ENCODE measurements around the gene GAPVD1.
"Not testable (repeated sequence)": the region's sequence is repeated elsewhere in the genome, so short reads cannot be mapped to it uniquely, and the experiment has no call there.

GAPVD1 gene

GRCh38 chr9:125233678-125234077, 27.9 kb upstream of the GAPVD1 start:
- no peak overlapping the region for H3K27ac ChIP-seq
- H3K4me1 ChIP-seq (ENCODE audit: control insufficient read depth in 1 of 2, insufficient read depth in 1 of 2, low read depth in 1 of 2, low read length in 1 of 2) = peaks cover 6 to 13% of the 10 kb centered on the region in 2 experiments
- H3K27me3 ChIP-seq = no peaks in the 10 kb centered on the region
- H3K36me3 ChIP-seq = peaks cover 82% of the 10 kb centered on the region
- TF ChIP-seq, protein P1, sequence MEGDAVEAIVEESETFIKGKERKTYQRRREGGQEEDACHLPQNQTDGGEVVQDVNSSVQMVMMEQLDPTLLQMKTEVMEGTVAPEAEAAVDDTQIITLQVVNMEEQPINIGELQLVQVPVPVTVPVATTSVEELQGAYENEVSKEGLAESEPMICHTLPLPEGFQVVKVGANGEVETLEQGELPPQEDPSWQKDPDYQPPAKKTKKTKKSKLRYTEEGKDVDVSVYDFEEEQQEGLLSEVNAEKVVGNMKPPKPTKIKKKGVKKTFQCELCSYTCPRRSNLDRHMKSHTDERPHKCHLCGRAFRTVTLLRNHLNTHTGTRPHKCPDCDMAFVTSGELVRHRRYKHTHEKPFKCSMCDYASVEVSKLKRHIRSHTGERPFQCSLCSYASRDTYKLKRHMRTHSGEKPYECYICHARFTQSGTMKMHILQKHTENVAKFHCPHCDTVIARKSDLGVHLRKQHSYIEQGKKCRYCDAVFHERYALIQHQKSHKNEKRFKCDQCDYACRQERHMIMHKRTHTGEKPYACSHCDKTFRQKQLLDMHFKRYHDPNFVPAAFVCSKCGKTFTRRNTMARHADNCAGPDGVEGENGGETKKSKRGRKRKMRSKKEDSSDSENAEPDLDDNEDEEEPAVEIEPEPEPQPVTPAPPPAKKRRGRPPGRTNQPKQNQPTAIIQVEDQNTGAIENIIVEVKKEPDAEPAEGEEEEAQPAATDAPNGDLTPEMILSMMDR (IDR thresholded peaks at IDR 0.05) = no peak
- H3K9me3 ChIP-seq = no peaks in the 10 kb centered on the region
- no peak overlapping the region for H3K4me3 ChIP-seq (ENCODE audit: low read depth in 1 of 2, low read length in 1 of 2)

- H3K27ac ChIP-seq; H3K4me3 ChIP-seq (ENCODE audit: low read depth in 1 of 2, low read length in 1 of 2); H3K9me3 ChIP-seq; H3K27me3 ChIP-seq: not testable (repeated sequence)
- peaks cover 86% of the 10 kb centered on the region for H3K36me3 ChIP-seq
- H3K4me1 ChIP-seq (ENCODE audit: control insufficient read depth in 1 of 2, insufficient read depth in 1 of 2, low read depth in 1 of 2, low read length in 1 of 2) = peaks cover 9 to 17% of the 10 kb centered on the region in 2 experiments
Measured at GRCh38 chr9:125234099-125234498, 27.5 kb upstream of the GAPVD1 start.

- Histone ChIP-seq H3K9me3 (no peaks in the 10 kb centered on the region), H3K27me3 (no peaks in the 10 kb centered on the region), H3K36me3 (peaks cover 80% of the 10 kb centered on the region), H3K4me1 (ENCODE audit: control insufficient read depth in 1 of 2, insufficient read depth in 1 of 2, low read depth in 1 of 2, low read length in 1 of 2) (peaks cover 24 to 36% of the 10 kb centered on the region in 2 experiments), H3K27ac (no peak overlapping the region), H3K4me3 (ENCODE audit: low read depth in 1 of 2, low read length in 1 of 2) (no peak overlapping the region)
- TF ChIP-seq, protein P1 (IDR thresholded peaks at IDR 0.05) = no peak
Measured at GRCh38 chr9:125235804-125236519, 25.7 kb upstream of the GAPVD1 start.

GRCh38 chr9:125236520-125237159, 25.0 kb upstream of the GAPVD1 start:
- Histone ChIP-seq H3K4me1 (ENCODE audit: control insufficient read depth in 1 of 2, insufficient read depth in 1 of 2, low read depth in 1 of 2, low read length in 1 of 2) (peaks cover 25 to 37% of the 10 kb centered on the region in 2 experiments), H3K36me3 (peaks cover 75% of the 10 kb centered on the region)
- not testable (repeated sequence) for H3K4me3 ChIP-seq (ENCODE audit: low read depth in 1 of 2, low read length in 1 of 2); H3K27ac ChIP-seq; H3K9me3 ChIP-seq; H3K27me3 ChIP-seq

DNA sequence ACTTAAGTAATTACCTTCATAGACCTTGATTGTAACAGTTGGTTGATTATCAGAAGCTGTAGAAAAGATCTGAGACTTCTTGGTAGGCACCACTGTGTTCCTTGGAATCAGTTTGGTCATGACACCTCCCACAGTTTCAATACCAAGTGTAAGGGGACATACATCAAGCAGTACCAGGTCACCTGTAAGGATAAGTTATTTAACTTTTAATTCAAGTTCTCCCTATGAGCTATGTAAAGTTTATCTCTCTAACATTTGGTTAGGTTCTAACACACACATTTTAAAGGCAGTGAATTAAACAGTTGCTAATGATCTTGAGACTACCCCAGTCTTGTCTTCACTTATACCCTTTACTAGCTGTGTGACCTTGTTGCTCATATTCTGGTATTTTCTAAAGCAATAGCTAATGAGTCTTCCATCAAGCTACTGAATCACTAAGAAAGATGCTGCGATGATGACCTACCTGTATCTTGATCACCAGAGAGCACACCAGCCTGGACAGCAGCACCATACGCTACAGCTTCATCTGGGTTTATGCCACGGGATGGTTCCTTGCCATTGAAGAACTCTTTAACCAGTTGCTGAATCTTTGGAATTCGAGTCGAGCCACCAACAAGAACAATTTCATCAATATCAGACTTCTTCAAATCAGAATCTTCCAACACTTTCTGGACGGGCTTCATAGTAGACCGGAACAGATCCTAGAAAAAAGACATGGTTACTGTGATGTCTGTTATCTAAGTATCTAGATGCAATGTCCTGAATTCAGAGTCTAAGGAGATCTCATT, 23.3 kb upstream of the GAPVD1 start:
- TF ChIP-seq, protein P1 (IDR thresholded peaks at IDR 0.05) = no peak
- Histone ChIP-seq H3K36me3 (peaks cover 63% of the 10 kb centered on the region), H3K27me3 (no peaks in the 10 kb centered on the region), H3K27ac (no peak overlapping the region), H3K4me1 (ENCODE audit: control insufficient read depth in 1 of 2, insufficient read depth in 1 of 2, low read depth in 1 of 2, low read length in 1 of 2) (peaks cover 40 to 53% of the 10 kb centered on the region in 2 experiments), H3K9me3 (no peaks in the 10 kb centered on the region), H3K4me3 (ENCODE audit: low read depth in 1 of 2, low read length in 1 of 2) (no peak overlapping the region)

GRCh38 chr9:125238915-125239446, 22.6 kb upstream of the GAPVD1 start:
- no peak overlapping the region for H3K27ac ChIP-seq
- H3K36me3 ChIP-seq = peaks cover 57% of the 10 kb centered on the region
- TF ChIP-seq, protein P1 (IDR thresholded peaks at IDR 0.05) = no peak
- H3K4me1 ChIP-seq (ENCODE audit: control insufficient read depth in 1 of 2, insufficient read depth in 1 of 2, low read depth in 1 of 2, low read length in 1 of 2) = peaks cover 45 to 60% of the 10 kb centered on the region in 2 experiments
- H3K4me3 ChIP-seq (ENCODE audit: low read depth in 1 of 2, low read length in 1 of 2) = peak overlapping the region in 1 of 2 experiments; percentile 99
- no peaks in the 10 kb centered on the region for H3K27me3 ChIP-seq
- no peaks in the 10 kb centered on the region for H3K9me3 ChIP-seq

Measured in neutrophil (primary cell).